Esophagus muscularis mucosa (tissue), 4 donors: ENCODE results near the gene DEPDC7.

ENCODE experiments used
- EP300 ChIP-seq: sonication (generic); formaldehyde crosslinking; IDR thresholded peaks from one replicate; pipeline ENCODE4 v1.6.1; 2017; ENCODE audit warnings: antibody characterized with exemption
- POLR2A ChIP-seq: fragments of 450-650 bp; IDR thresholded peaks from one replicate; pipeline ENCODE4 v1.6.1; 2017; ENCODE audit warnings: antibody characterized with exemption, moderate library complexity, mild to moderate bottlenecking, low read depth
- POLR2AphosphoS5 ChIP-seq, 2 donors: sonication (generic); formaldehyde crosslinking; IDR thresholded peaks; one replicate each; pipeline ENCODE4 v1.6.1; 2017; ENCODE audit warnings: antibody characterized with exemption in 2 of 2
- TF ChIP-seq, protein P1 (sequence below), 3 experiments: fragments of 200-600 bp in 2 of 3; fragments of 450-650 bp in 1 of 3; sonication (generic) in 2 of 3; IDR thresholded peaks; one replicate each; pipeline ENCODE4 v1.5.1; 2017 to 2019; ENCODE audit warnings: antibody characterized with exemption in 3 of 3, mild to moderate bottlenecking in 2 of 3, moderate library complexity in 1 of 3

DNA sequence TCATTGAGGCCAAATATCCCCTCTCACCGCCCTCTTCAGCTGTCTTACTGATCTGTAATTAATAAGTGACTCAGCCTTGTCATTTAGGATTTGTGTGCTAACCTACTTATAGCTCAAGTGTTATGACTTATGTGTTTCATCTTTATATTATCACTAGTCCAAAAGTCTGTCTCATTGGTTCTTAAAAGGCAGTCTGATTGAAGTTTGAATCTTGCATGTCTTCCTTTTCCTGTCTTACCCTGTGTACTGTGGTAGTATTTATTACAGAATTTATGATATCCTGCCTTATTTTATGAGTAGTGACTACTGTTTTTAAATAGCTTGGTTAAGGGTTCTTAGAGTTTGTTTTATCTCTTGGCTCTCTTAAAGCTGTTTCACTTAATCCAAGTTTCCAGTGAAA is 6.3 kb downstream of the DEPDC7 start:
- TF ChIP-seq, protein P1, sequence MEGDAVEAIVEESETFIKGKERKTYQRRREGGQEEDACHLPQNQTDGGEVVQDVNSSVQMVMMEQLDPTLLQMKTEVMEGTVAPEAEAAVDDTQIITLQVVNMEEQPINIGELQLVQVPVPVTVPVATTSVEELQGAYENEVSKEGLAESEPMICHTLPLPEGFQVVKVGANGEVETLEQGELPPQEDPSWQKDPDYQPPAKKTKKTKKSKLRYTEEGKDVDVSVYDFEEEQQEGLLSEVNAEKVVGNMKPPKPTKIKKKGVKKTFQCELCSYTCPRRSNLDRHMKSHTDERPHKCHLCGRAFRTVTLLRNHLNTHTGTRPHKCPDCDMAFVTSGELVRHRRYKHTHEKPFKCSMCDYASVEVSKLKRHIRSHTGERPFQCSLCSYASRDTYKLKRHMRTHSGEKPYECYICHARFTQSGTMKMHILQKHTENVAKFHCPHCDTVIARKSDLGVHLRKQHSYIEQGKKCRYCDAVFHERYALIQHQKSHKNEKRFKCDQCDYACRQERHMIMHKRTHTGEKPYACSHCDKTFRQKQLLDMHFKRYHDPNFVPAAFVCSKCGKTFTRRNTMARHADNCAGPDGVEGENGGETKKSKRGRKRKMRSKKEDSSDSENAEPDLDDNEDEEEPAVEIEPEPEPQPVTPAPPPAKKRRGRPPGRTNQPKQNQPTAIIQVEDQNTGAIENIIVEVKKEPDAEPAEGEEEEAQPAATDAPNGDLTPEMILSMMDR (IDR thresholded peaks at IDR 0.05), result no peak
- no peak for TF ChIP-seq POLR2A
- TF ChIP-seq POLR2AphosphoS5 (IDR thresholded peaks at IDR 0.05), result no peak
- TF ChIP-seq EP300, result no peak
